ENCODE measurements around the gene TMEM165. TPM values are rescaled to one million over a fixed set of nuclear protein-coding genes. Genes with fewer than 3 reads are reported as not detected.

Gene TMEM165
- total RNA-seq, 2 experiments from 2014 or later: 77.2 to 82.2 TPM

GRCh38 chr4:55398461-55398860 is 2.7 kb downstream of the TMEM165 start:
- H3K4me1 Mint-ChIP-seq: peaks cover 48% of the 10 kb centered on the region
- peak overlapping the region; percentile 94 for H3K4me3 Mint-ChIP-seq
- no peaks in the 10 kb centered on the region for H3K27me3 Mint-ChIP-seq
- H3K27ac Mint-ChIP-seq: peak overlapping the region; percentile 65
- peaks cover 34% of the 10 kb centered on the region for H3K36me3 Mint-ChIP-seq
- DNase-seq: no peak
- no peaks in the 10 kb centered on the region for H3K9me3 Mint-ChIP-seq (ENCODE audit: low read depth)
- CTCF ChIA-PET: interaction anchor here (0.7 kb wide), 1 partner anchor 147 kb away, joined by 3 read pairs; no protein-coding TSS in a partner anchor
- ATAC-seq: no peak

- DNase-seq (no peak), ATAC-seq (no peak)
- H3K27ac Mint-ChIP-seq: peak overlapping the region; percentile 24
- H3K36me3 Mint-ChIP-seq: peaks cover 39% of the 10 kb centered on the region
- no peaks in the 10 kb centered on the region for H3K27me3 Mint-ChIP-seq
- CTCF ChIA-PET: interaction anchor here (0.7 to 1.0 kb wide), 2 partner anchors 147 to 155 kb away, joined by 3 to 5 read pairs; no protein-coding TSS in a partner anchor
- H3K4me3 Mint-ChIP-seq: peak overlapping the region; percentile 94
- no peaks in the 10 kb centered on the region for H3K9me3 Mint-ChIP-seq (ENCODE audit: low read depth)
- H3K4me1 Mint-ChIP-seq: peaks cover 52% of the 10 kb centered on the region
These were observed 3.2 kb downstream of the TMEM165 start for GRCh38 chr4:55398966-55399365.

- no peaks in the 10 kb centered on the region for H3K27me3 Mint-ChIP-seq
- H3K27ac Mint-ChIP-seq: peak overlapping the region; percentile 24
- CTCF ChIA-PET: interaction anchor here (1.0 kb wide), 1 partner anchor 155 kb away, joined by 5 read pairs; no protein-coding TSS in a partner anchor
- peaks cover 49% of the 10 kb centered on the region for H3K4me1 Mint-ChIP-seq
- no peak for ATAC-seq
- peaks cover 43% of the 10 kb centered on the region for H3K36me3 Mint-ChIP-seq
- no peak for DNase-seq
- no peaks in the 10 kb centered on the region for H3K9me3 Mint-ChIP-seq (ENCODE audit: low read depth)
- no peak overlapping the region for H3K4me3 Mint-ChIP-seq
These were observed 3.8 kb downstream of the TMEM165 start for GRCh38 chr4:55399581-55399980.

- no peaks in the 10 kb centered on the region for H3K9me3 Mint-ChIP-seq (ENCODE audit: low read depth)
- H3K27me3 Mint-ChIP-seq: no peaks in the 10 kb centered on the region
- CTCF ChIA-PET: interaction anchor here (1.9 kb wide), 1 partner anchor 9 kb away, joined by 6 read pairs; the partner anchor contains the start of gene TMEM165
- ATAC-seq: no peak
- H3K36me3 Mint-ChIP-seq: peaks cover 47% of the 10 kb centered on the region
- no peak for DNase-seq
- H3K4me3 Mint-ChIP-seq: no peak overlapping the region
- peaks cover 51% of the 10 kb centered on the region for H3K4me1 Mint-ChIP-seq
- H3K27ac Mint-ChIP-seq: no peak overlapping the region
These were observed 9.3 kb downstream of the TMEM165 start for GRCh38 chr4:55405073-55405472.

- H3K27me3 Mint-ChIP-seq: no peaks in the 10 kb centered on the region
- CTCF ChIA-PET: interaction anchor here (0.8 to 1.9 kb wide), 2 partner anchors 10 to 60 kb away, joined by 3 to 6 read pairs; partner anchors contain the start of gene TMEM165
- H3K36me3 Mint-ChIP-seq: peaks cover 41% of the 10 kb centered on the region
- DNase-seq: no peak
- H3K4me1 Mint-ChIP-seq: peaks cover 39% of the 10 kb centered on the region
- ATAC-seq: no peak
- H3K4me3 Mint-ChIP-seq: no peak overlapping the region
- no peaks in the 10 kb centered on the region for H3K9me3 Mint-ChIP-seq (ENCODE audit: low read depth)
- H3K27ac Mint-ChIP-seq: no peak overlapping the region
These were observed 10.8 kb downstream of the TMEM165 start for GRCh38 chr4:55406545-55406944.

GRCh38 chr4:55407119-55407518 is 11.4 kb downstream of the TMEM165 start:
- H3K4me3 Mint-ChIP-seq: no peak overlapping the region
- H3K9me3 Mint-ChIP-seq (ENCODE audit: low read depth): no peaks in the 10 kb centered on the region
- H3K27ac Mint-ChIP-seq: no peak overlapping the region
- H3K4me1 Mint-ChIP-seq: peaks cover 39% of the 10 kb centered on the region
- H3K36me3 Mint-ChIP-seq: peaks cover 41% of the 10 kb centered on the region
- no peaks in the 10 kb centered on the region for H3K27me3 Mint-ChIP-seq
- CTCF ChIA-PET: no interaction called here
- ATAC-seq (no peak), DNase-seq (no peak)

GRCh38 chr4:55407764-55408163 is 12.0 kb downstream of the TMEM165 start:
- Mint-ChIP-seq H3K4me3 (no peak overlapping the region), H3K27me3 (no peaks in the 10 kb centered on the region), H3K9me3 (ENCODE audit: low read depth) (no peaks in the 10 kb centered on the region), H3K27ac (no peak overlapping the region), H3K4me1 (peaks cover 39% of the 10 kb centered on the region), H3K36me3 (peaks cover 43% of the 10 kb centered on the region)
- ATAC-seq: no peak
- CTCF ChIA-PET: interaction anchor here (0.9 kb wide), 1 partner anchor 141 kb away, joined by 3 read pairs; no protein-coding TSS in a partner anchor
- no peak for DNase-seq

- Mint-ChIP-seq H3K4me1 (peaks cover 31% of the 10 kb centered on the region), H3K9me3 (ENCODE audit: low read depth) (no peaks in the 10 kb centered on the region), H3K4me3 (no peak overlapping the region), H3K27me3 (no peaks in the 10 kb centered on the region), H3K27ac (peak overlapping the region; percentile 15), H3K36me3 (peaks cover 33% of the 10 kb centered on the region)
- ATAC-seq (no peak), DNase-seq (no peak)
- CTCF ChIA-PET: interaction anchor here (1.0 to 1.5 kb wide), 2 partner anchors 9 to 145 kb away, joined by 4 read pairs; no protein-coding TSS in a partner anchor
These were observed 13.9 kb downstream of the TMEM165 start for GRCh38 chr4:55409468-55410171.

- H3K27ac Mint-ChIP-seq: no peak overlapping the region
These were observed 14.7 kb downstream of the TMEM165 start for GRCh38 chr4:55410431-55410830.

GRCh38 chr4:55411621-55412020 is 15.9 kb downstream of the TMEM165 start:
- CTCF ChIA-PET: interaction anchor here (1.5 kb wide), 1 partner anchor 66 kb away, joined by 3 read pairs; the partner anchor contains the start of gene SRD5A3
- H3K27ac Mint-ChIP-seq: no peak overlapping the region
- no peaks in the 10 kb centered on the region for H3K27me3 Mint-ChIP-seq
- no peak overlapping the region for H3K4me3 Mint-ChIP-seq
- peaks cover 18% of the 10 kb centered on the region for H3K4me1 Mint-ChIP-seq
- no peak for DNase-seq
- H3K9me3 Mint-ChIP-seq (ENCODE audit: low read depth): no peaks in the 10 kb centered on the region
- peaks cover 27% of the 10 kb centered on the region for H3K36me3 Mint-ChIP-seq
- ATAC-seq: no peak

More at GRCh38 chr4:55410431-55410830, 14.7 kb downstream of the TMEM165 start:
- H3K36me3 Mint-ChIP-seq: peaks cover 32% of the 10 kb centered on the region
- no peaks in the 10 kb centered on the region for H3K9me3 Mint-ChIP-seq (ENCODE audit: low read depth)
- no peak overlapping the region for H3K4me3 Mint-ChIP-seq
- H3K27me3 Mint-ChIP-seq: no peaks in the 10 kb centered on the region
- ATAC-seq (no peak), DNase-seq (no peak)
- peaks cover 27% of the 10 kb centered on the region for H3K4me1 Mint-ChIP-seq
- CTCF ChIA-PET: interaction anchor here (1.5 kb wide), 2 partner anchors 64 to 144 kb away, joined by 3 to 4 read pairs; partner anchors contain the start of gene SRD5A3

GRCh38 chr4:55416176-55416575 is 20.4 kb downstream of the TMEM165 start:
- no peak for ATAC-seq
- CTCF ChIA-PET: interaction anchor here (1.4 kb wide), 1 partner anchor 138 kb away, joined by 4 read pairs; no protein-coding TSS in a partner anchor
- Mint-ChIP-seq H3K4me1 (no peaks in the 10 kb centered on the region), H3K27me3 (no peaks in the 10 kb centered on the region), H3K27ac (no peak overlapping the region), H3K9me3 (ENCODE audit: low read depth) (no peaks in the 10 kb centered on the region), H3K4me3 (no peak overlapping the region), H3K36me3 (peaks cover 36% of the 10 kb centered on the region)
- DNase-seq: no peak

- CTCF ChIA-PET: no interaction called here
- Mint-ChIP-seq H3K27ac (no peak overlapping the region), H3K36me3 (peaks cover 58% of the 10 kb centered on the region), H3K27me3 (no peaks in the 10 kb centered on the region), H3K4me1 (peaks cover 4% of the 10 kb centered on the region), H3K4me3 (no peak overlapping the region), H3K9me3 (ENCODE audit: low read depth) (no peaks in the 10 kb centered on the region)
- no peak for DNase-seq
- ATAC-seq: no peak
These were observed 29.0 kb downstream of the TMEM165 start for GRCh38 chr4:55424791-55425190.

GRCh38 chr4:55431710-55432336 is 36.1 kb downstream of the TMEM165 start:
- peak overlapping the region; percentile 11 for H3K27ac Mint-ChIP-seq
- no peak overlapping the region for H3K4me3 Mint-ChIP-seq
- H3K36me3 Mint-ChIP-seq: peaks cover 34% of the 10 kb centered on the region
- no peaks in the 10 kb centered on the region for H3K9me3 Mint-ChIP-seq (ENCODE audit: low read depth)
- peaks cover 19% of the 10 kb centered on the region for H3K4me1 Mint-ChIP-seq
- no peaks in the 10 kb centered on the region for H3K27me3 Mint-ChIP-seq
- CTCF ChIA-PET: interaction anchor here (1.6 kb wide), 1 partner anchor 19 kb away, joined by 3 read pairs; no protein-coding TSS in a partner anchor
- ATAC-seq: no peak
- DNase-seq: no peak
